RKO (cell line): Measurements from ENCODE around the gene MYH13.

Experiments used
- DNase-seq: peaks from one replicate; pipeline ENCODE4 v3.0.0-alpha.2; 2016; ENCODE audit warnings: low spot score

Gene MYH13

GRCh38 chr17:10372906-10373305 lies at the start of gene MYH13:
Gene MYH13, minus strand, starts transcription at chr17:10373006. Its CDS starts 8,476 bp downstream, at chr17:10364530.
- no peak for DNase-seq

GRCh38 chr17:10421900-10422542 lies 49.2 kb upstream of the MYH13 start, which contains the start of gene MYH8:
Gene MYH8, minus strand, starts transcription at chr17:10421950. Its CDS starts 1,723 bp downstream, at chr17:10420227.
- no peak for DNase-seq

- DNase-seq: no peak
These were observed 48.4 kb upstream of the MYH13 start for GRCh38 chr17:10421211-10421610.

GRCh38 chr17:10420811-10421210 lies 48.0 kb upstream of the MYH13 start:
- DNase-seq: no peak

- DNase-seq: no peak
These were observed 44.6 kb upstream of the MYH13 start for GRCh38 chr17:10417431-10417830.

GRCh38 chr17:10415161-10415560 lies 42.4 kb upstream of the MYH13 start:
- DNase-seq: no peak

GRCh38 chr17:10403589-10403988 lies 30.8 kb upstream of the MYH13 start:
- DNase-seq: no peak

- no peak for DNase-seq
These were observed 25.5 kb upstream of the MYH13 start for GRCh38 chr17:10398352-10398751.

GRCh38 chr17:10396524-10397163 lies 23.8 kb upstream of the MYH13 start:
- DNase-seq: no peak

GRCh38 chr17:10394201-10394887 lies 21.5 kb upstream of the MYH13 start:
- no peak for DNase-seq

GRCh38 chr17:10392880-10393279 lies 20.1 kb upstream of the MYH13 start:
- DNase-seq: no peak

- no peak for DNase-seq
These were observed 13.1 kb upstream of the MYH13 start for GRCh38 chr17:10385871-10386270.

GRCh38 chr17:10384175-10384574 lies 11.4 kb upstream of the MYH13 start:
- no peak for DNase-seq

GRCh38 chr17:10380631-10381408 lies 8.0 kb upstream of the MYH13 start:
- no peak for DNase-seq

GRCh38 chr17:10370016-10370608 lies 2.7 kb downstream of the MYH13 start:
- no peak for DNase-seq

GRCh38 chr17:10369239-10369638 lies 3.6 kb downstream of the MYH13 start:
- DNase-seq: no peak

GRCh38 chr17:10368561-10368960 lies 4.2 kb downstream of the MYH13 start:
- no peak for DNase-seq

- no peak for DNase-seq
These were observed 12.2 kb downstream of the MYH13 start for GRCh38 chr17:10360578-10360977.

- no peak for DNase-seq
These were observed 15.0 kb downstream of the MYH13 start for GRCh38 chr17:10357768-10358167.

GRCh38 chr17:10354651-10355050 lies 18.2 kb downstream of the MYH13 start:
- no peak for DNase-seq

GRCh38 chr17:10352893-10353292 lies 19.9 kb downstream of the MYH13 start:
- no peak for DNase-seq

- no peak for DNase-seq
These were observed 23.4 kb downstream of the MYH13 start for GRCh38 chr17:10349403-10349802.
